Gastroesophageal sphincter (tissue), 4 donors: ENCODE results near the gene NPIPB8. TPM values are rescaled to one million over a fixed set of nuclear protein-coding genes. Genes with fewer than 3 reads are reported as not detected.
A peak's percentile ranks its signal among the peaks of the same experiment; 100 is the strongest.
"Not testable (repeated sequence)": the region's sequence is repeated elsewhere in the genome, so short reads cannot be mapped to it uniquely, and the experiment has no call there.

Source experiments
- ATAC-seq: fragments of 150-250 bp; one replicate; pipeline ENCODE4 v1.9.1; 2016; ENCODE audit warnings: mild to moderate bottlenecking, moderate library complexity
- H3K27ac ChIP-seq, 4 donors: fragments of 200-600 bp; sonication (generic) in 3 of 4; 1 replicate in 3 of 4; 2 replicates in 1 of 4; pipeline ENCODE4 v1.5.1; 2016 to 2019
- H3K27me3 ChIP-seq: fragments of 200-600 bp; sonication (generic); one replicate; pipeline ENCODE4 v1.5.1; 2019
- H3K36me3 ChIP-seq, 2 donors: fragments of 200-600 bp; sonication (generic); one replicate each; pipeline ENCODE4 v1.5.1; 2019; ENCODE audit warnings: control low read depth in 1 of 2
- H3K4me1 ChIP-seq, 3 donors: fragments of 200-600 bp; sonication (generic); 1 replicate in 2 of 3; 2 replicates in 1 of 3; pipeline ENCODE4 v1.5.1; 2016 to 2019; ENCODE audit warnings: control low read depth in 2 of 3
- H3K4me3 ChIP-seq, 2 donors: fragments of 200-600 bp; sonication (generic); one replicate each; pipeline ENCODE4 v1.5.1; 2019; ENCODE audit warnings: mild to moderate bottlenecking in 1 of 2, moderate library complexity in 1 of 2
- H3K9me3 ChIP-seq, 3 donors: fragments of 200-600 bp; sonication (generic); one replicate each; pipeline ENCODE4 v1.5.1; 2017 to 2019; ENCODE audit warnings: control low read depth in 2 of 3
- CTCF ChIP-seq, 4 experiments: fragments of 200-600 bp in 2 of 4; fragments of 450-650 bp in 2 of 4; sonication (generic) in 1 of 4; IDR thresholded peaks; one replicate each; pipeline ENCODE4 v1.5.1; 2017 to 2019; ENCODE audit warnings: antibody characterized with exemption in 4 of 4, mild to moderate bottlenecking in 2 of 4, moderate library complexity in 2 of 4
- EP300 ChIP-seq: sonication (generic); formaldehyde crosslinking; IDR thresholded peaks from one replicate; pipeline ENCODE4 v1.6.1; 2017; ENCODE audit warnings: antibody characterized with exemption, mild to moderate bottlenecking
- POLR2A ChIP-seq, 2 donors: fragments of 450-650 bp; IDR thresholded peaks; one replicate each; pipeline ENCODE4 v1.6.1; 2017; ENCODE audit warnings: antibody characterized with exemption in 2 of 2, mild to moderate bottlenecking in 2 of 2, moderate library complexity in 1 of 2
- POLR2AphosphoS5 ChIP-seq: sonication (generic); formaldehyde crosslinking; IDR thresholded peaks from one replicate; pipeline ENCODE4 v1.6.1; 2017; ENCODE audit warnings: antibody characterized with exemption
- WGBS, 2 donors: methylation state at CpG; one replicate each; pipeline ENCODE4 v1.1.5; 2018; ENCODE audit warnings: low coverage in 1 of 2; 5-methylcytosine and 5-hydroxymethylcytosine counted together
- total RNA-seq, 4 donors: library from RNA; depleted of rRNA; stranded (reverse); fragments of >200 nt; gene quantifications; one replicate each; pipeline ENCODE4 v1.1.0, GENCODE V29; 2016

NPIPB8 gene
- total RNA-seq, 4 donors from 2014 or later: not detected

- H3K9me3 ChIP-seq: no peaks in the 10 kb centered on the region
- WGBS, 2 donors: 39 to 77% methylated on average over 3 to 9 of the region's 11 CpGs
- H3K27ac ChIP-seq: no peak overlapping the region
- no peak for ATAC-seq
- TF ChIP-seq POLR2A (IDR thresholded peaks at IDR 0.05) (no peak), POLR2AphosphoS5 (no peak), CTCF (IDR thresholded peaks at IDR 0.05) (no peak), EP300 (no peak)
- peaks cover 0 to 19% of the 10 kb centered on the region in 2 donors for H3K36me3 ChIP-seq
- H3K4me1 ChIP-seq: no peaks in the 10 kb centered on the region
- H3K27me3 ChIP-seq: peaks cover 14% of the 10 kb centered on the region
- no peak overlapping the region for H3K4me3 ChIP-seq
Measured at GRCh38 chr16:28603381-28604185, 34.3 kb upstream of the NPIPB8 start.

- H3K4me3 ChIP-seq: no peak overlapping the region
- peaks cover 14% of the 10 kb centered on the region for H3K27me3 ChIP-seq
- H3K9me3 ChIP-seq: no peaks in the 10 kb centered on the region
- H3K4me1 ChIP-seq: peaks cover 0 to 5% (median 0%) of the 10 kb centered on the region in 3 donors
- no peak overlapping the region for H3K27ac ChIP-seq
- TF ChIP-seq CTCF (IDR thresholded peaks at IDR 0.05) (no peak), POLR2A (IDR thresholded peaks at IDR 0.05) (no peak), EP300 (no peak), POLR2AphosphoS5 (no peak)
- WGBS, 2 donors: 48 to 68% methylated on average over 3 to 7 of the region's 8 CpGs
- no peak for ATAC-seq
- peaks cover 0 to 19% of the 10 kb centered on the region in 2 donors for H3K36me3 ChIP-seq
Measured at GRCh38 chr16:28604186-28604565, 33.7 kb upstream of the NPIPB8 start.

GRCh38 chr16:28606291-28607115 lies 31.4 kb upstream of the NPIPB8 start:
- Histone ChIP-seq H3K27ac (no peak overlapping the region), H3K4me3 (no peak overlapping the region), H3K4me1 (peaks cover 0 to 23% (median 4%) of the 10 kb centered on the region in 3 donors), H3K36me3 (peaks cover 0 to 19% of the 10 kb centered on the region in 2 donors), H3K27me3 (peaks cover 12% of the 10 kb centered on the region), H3K9me3 (no peaks in the 10 kb centered on the region)
- 83 to 87% methylated on average over 3 to 14 of the region's 16 CpGs for WGBS, 2 donors
- TF ChIP-seq POLR2AphosphoS5: no peak
- TF ChIP-seq POLR2A (IDR thresholded peaks at IDR 0.05): no peak
- no peak for TF ChIP-seq EP300
- no peak for TF ChIP-seq CTCF (IDR thresholded peaks at IDR 0.05)
- ATAC-seq: no peak

DNA sequence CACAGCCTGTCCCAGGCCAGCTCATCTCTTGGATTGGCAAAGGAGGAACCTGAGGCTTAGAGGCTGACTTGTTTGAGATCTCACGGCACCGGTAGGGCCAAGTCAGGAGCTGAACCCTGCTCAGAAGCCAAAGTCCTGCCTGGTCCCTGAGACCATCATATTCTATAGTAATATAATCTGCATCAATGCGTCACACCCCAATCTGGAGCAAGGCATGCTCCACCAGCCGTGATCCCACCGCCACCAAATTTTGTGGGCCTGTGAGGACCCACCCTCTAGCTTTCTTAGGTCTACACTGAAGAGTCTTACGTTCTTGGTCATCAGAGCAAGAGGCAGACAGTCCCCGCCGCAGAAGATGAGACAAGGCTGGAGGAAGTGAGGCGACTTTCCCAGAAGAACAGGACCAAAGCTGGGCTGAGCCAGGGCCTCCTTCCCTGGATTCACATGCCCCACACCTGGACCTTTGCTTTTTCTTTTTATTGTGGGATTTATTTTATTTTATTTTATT lies 30.7 kb upstream of the NPIPB8 start:
- Histone ChIP-seq H3K4me3 (no peak overlapping the region), H3K36me3 (peaks cover 0 to 19% of the 10 kb centered on the region in 2 donors), H3K4me1 (peaks cover 0 to 23% (median 4%) of the 10 kb centered on the region in 3 donors), H3K27me3 (peaks cover 9% of the 10 kb centered on the region), H3K9me3 (no peaks in the 10 kb centered on the region), H3K27ac (no peak overlapping the region)
- TF ChIP-seq EP300 (no peak), POLR2A (IDR thresholded peaks at IDR 0.05) (no peak), CTCF (IDR thresholded peaks at IDR 0.05) (no peak), POLR2AphosphoS5 (no peak)
- WGBS, 2 donors: 98 to 100% methylated on average over 5 to 9 of the region's 9 CpGs
- no peak for ATAC-seq

DNA sequence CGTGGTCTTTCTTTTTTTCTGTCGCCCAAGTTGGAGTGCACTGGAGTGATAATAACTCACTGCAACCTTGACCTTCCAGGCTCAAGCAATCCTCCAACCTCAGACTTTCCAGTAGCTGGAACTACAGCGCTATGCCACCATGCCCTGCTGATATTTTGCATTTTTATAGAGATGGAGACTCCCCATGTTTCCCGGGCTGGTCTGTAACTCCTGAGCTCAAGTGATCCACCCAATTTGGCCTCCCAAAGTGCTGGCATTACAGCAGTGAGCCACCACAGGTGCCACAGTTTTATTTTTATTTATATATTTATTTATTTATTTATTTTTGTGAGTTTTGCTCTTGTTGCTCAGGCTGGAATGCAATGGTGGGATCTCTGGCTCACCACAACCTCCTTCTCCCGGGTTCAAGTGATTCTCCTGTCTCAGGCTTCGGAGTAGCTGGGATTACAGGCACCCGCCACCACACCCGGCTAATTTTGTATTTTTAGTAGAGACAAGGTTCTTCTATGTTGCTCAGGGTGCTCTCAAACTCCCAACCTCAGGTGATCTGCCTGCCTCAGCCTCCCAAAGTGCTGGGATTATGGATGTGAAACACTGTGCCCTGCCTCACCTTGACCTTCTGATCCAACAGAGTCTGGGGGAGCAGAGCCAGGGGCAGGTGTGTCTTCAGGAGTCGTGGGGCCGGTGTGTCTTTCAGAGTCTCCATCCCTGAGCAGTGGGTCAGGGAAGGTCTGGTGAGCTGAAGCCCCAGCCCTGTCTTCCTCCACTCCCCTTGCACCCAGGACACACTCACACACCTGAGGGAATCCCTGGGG lies 30.0 kb upstream of the NPIPB8 start:
- 92 to 99% methylated on average over 6 to 10 of the region's 10 CpGs for WGBS, 2 donors
- H3K4me3 ChIP-seq, ATAC-seq, H3K9me3 ChIP-seq, H3K27ac ChIP-seq, H3K27me3 ChIP-seq: not testable (repeated sequence)
- Histone ChIP-seq H3K36me3 (peaks cover 0 to 19% of the 10 kb centered on the region in 2 donors), H3K4me1 (peaks cover 0 to 23% (median 4%) of the 10 kb centered on the region in 3 donors)

DNA sequence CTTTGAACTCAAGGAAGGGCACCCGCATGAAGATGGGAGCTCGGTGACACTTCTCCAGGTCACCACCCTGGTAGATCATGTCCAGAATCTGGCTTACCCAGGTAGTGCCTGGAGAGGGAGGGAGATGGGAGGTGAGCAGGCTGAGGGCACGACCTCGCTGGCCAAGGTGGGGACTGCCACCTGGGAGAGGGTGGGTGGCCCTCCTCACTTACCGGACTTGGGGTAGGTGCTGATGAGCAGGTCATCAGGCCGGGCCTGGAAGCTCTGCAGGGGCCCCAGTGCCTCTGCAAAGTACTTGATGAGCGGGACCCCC lies 29.4 kb upstream of the NPIPB8 start:
- H3K27ac ChIP-seq, ATAC-seq, H3K4me3 ChIP-seq, H3K27me3 ChIP-seq, H3K9me3 ChIP-seq: not testable (repeated sequence)
- no CpG with 5 or more reads among the region's 7 CpGs for WGBS, 2 donors
- H3K36me3 ChIP-seq: peaks cover 0 to 19% of the 10 kb centered on the region in 2 donors
- peaks cover 0 to 23% (median 4%) of the 10 kb centered on the region in 3 donors for H3K4me1 ChIP-seq

DNA sequence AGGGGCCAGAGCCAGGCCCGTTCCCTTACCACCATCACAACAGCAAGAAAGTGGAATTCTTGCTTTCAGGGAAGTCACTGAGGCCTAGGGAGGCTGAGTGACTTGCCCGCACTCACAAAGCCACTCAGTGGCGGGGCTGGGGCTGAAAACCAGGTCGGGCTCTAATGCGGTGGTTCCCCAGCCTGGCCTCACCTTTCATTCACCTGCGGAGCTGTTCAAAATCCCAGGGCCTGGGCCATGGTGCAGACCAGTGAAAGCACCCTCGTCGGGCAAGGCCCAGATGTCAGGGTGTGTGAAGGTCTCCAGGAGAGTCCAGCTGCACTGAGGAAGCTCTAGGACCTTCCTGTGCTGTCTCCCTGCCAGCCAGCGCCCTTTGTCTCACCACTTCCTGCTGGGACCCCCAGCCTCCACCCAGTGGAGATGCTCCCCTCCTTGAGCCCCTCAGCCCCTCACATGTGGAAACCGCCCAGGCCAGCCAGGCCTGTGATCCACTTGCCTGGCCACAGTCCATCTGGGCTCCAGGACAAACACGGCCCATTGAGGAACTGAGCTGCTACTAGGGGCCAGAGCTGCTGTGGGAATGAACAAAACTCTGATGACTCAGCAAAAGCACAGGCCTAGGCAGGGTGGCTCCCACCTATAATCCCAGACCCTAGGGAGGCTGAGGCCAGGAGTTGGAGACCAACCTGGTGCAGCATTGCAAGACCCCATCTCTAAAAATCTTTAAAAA lies 28.8 kb upstream of the NPIPB8 start:
- not testable (repeated sequence) for H3K9me3 ChIP-seq, ATAC-seq, H3K27me3 ChIP-seq
- Histone ChIP-seq H3K36me3 (peaks cover 0 to 19% of the 10 kb centered on the region in 2 donors), H3K27ac (peak overlapping the region in 2 of 4 donors; percentile 6 to 62), H3K4me3 (peak overlapping the region; percentile 6 to 42), H3K4me1 (peaks cover 0 to 23% (median 4%) of the 10 kb centered on the region in 3 donors)
- 85% methylated on average over 7 of the region's 11 CpGs; no CpG with 5 or more reads in 1 of the 2 donors for WGBS, 2 donors
